ENCODE data around the gene C1orf53. TPM values are rescaled to one million over a fixed set of nuclear protein-coding genes. Genes with fewer than 3 reads are reported as not detected.

Gene C1orf53
- total and polyA plus RNA-seq, 9 of the 15 experiments (the other 6 are each of a cell fraction or from before 2014, with no cell fraction given) = 0.31 to 3.2 (median 2.3) TPM

- Histone ChIP-seq H3K4me2 (ENCODE audit: insufficient read depth, low read length) (no peak overlapping the region), H3K79me2 (ENCODE audit: control insufficient read depth, insufficient read depth, low read length) (no peaks in the 10 kb centered on the region), H3K9ac (ENCODE audit: insufficient read depth in 1 of 2, low read depth in 2 of 2, low read length in 2 of 2) (no peak overlapping the region), H3K4me3 (no peak overlapping the region), H4K20me1 (replicated peaks; ENCODE audit: control insufficient read depth, insufficient read depth, low read length) (no peaks in the 10 kb centered on the region), H3K9me1 (ENCODE audit: control insufficient read depth, insufficient read depth, low read length) (no peaks in the 10 kb centered on the region), H3K9me3 (replicated peaks; ENCODE audit: control insufficient read depth, insufficient read depth, low read depth, low read length) (no peaks in the 10 kb centered on the region), H3K4me1 (replicated peaks in 1 of 2; ENCODE audit: control insufficient read depth in 2 of 2, insufficient read depth in 2 of 2, low read length in 2 of 2) (peaks cover 0 to 15% of the 10 kb centered on the region in 2 experiments; a peak in 3 of 5 replicates), H2AFZ (ENCODE audit: low read depth, low read length) (no peak overlapping the region), H3K27ac (ENCODE audit: extremely low read depth, low read depth, low read length) (no peak overlapping the region), H3K27me3 (ENCODE audit: control insufficient read depth in 2 of 2, insufficient read depth in 2 of 2, low read length in 2 of 2) (peaks cover 32 to 42% of the 10 kb centered on the region in 2 experiments), H3K36me3 (ENCODE audit: control insufficient read depth, insufficient read depth, low read length) (no peaks in the 10 kb centered on the region)
- DNase-seq (ENCODE audit: extremely low read depth in 1 of 4, low spot score in 3 of 4) (no peak), FAIRE-seq (no peak), ATAC-seq (no peak)
- in situ Hi-C loops (cut with MboI) = loop anchor here (5.0 kb wide), 1 partner anchor 401 kb away; no protein-coding TSS in a partner anchor
- intact Hi-C loops (cut with micrococcal nuclease) = loop anchor here (5.0 to 10.0 kb wide), 4 partner anchors 146 to 588 kb away; partner anchors contain the start of gene DENND1B
- ChIA-PET CTCF (ENCODE audit: low intra/inter-chr PET ratio) (no interaction called here), POLR2A (no interaction called here)
- whole genome bisulfite sequencing (ENCODE audit: insufficient coverage, low coverage, missing lambda C conversion rate) = 12% methylated on average over 12 of the region's 12 CpGs
- BruUV-seq (replicated peaks) = no TSS peak
- TF ChIP-seq CAMTA2 (CRISPR knock-in tag; conservative IDR thresholded peaks at IDR 0.05) = no peak
- TF ChIP-seq SIN3A (IDR thresholded peaks at IDR 0.05; ENCODE audit: borderline replicate concordance in 2 of 2, control insufficient read depth in 1 of 2, low read depth in 2 of 2, low read length in 2 of 2) = no peak
- no peak for TF ChIP-seq TRIM24 (IDR thresholded peaks at IDR 0.05)
- TF ChIP-seq ETS2 (tag; IDR thresholded peaks at IDR 0.05; ENCODE audit: borderline replicate concordance, poor library complexity, severe bottlenecking) = no peak
- TF ChIP-seq ZNF76 (CRISPR knock-in tag; IDR thresholded peaks at IDR 0.05; ENCODE audit: borderline replicate concordance) = no peak
- no peak for TF ChIP-seq ELF2 (CRISPR knock-in tag; IDR thresholded peaks at IDR 0.05)
- TF ChIP-seq CBFA2T2 (conservative IDR thresholded peaks at IDR 0.05) = no peak
- no peak for TF ChIP-seq ZNF212 (CRISPR knock-in tag; IDR thresholded peaks at IDR 0.05)
- no peak for TF ChIP-seq DACH1 (IDR thresholded peaks at IDR 0.05; ENCODE audit: partially characterized antibody)
- TF ChIP-seq MYBL2 (IDR thresholded peaks at IDR 0.05; ENCODE audit: low read depth) = no peak
- no peak for TF ChIP-seq MYBL2 (CRISPR knock-in tag; IDR thresholded peaks at IDR 0.05; ENCODE audit: borderline replicate concordance)
- TF ChIP-seq MLLT1 (IDR thresholded peaks at IDR 0.05) = no peak
- no peak for TF ChIP-seq ZBTB1 (CRISPR knock-in tag; IDR thresholded peaks at IDR 0.05; ENCODE audit: borderline replicate concordance, low read depth)
- no peak for TF ChIP-seq UBTF (IDR thresholded peaks at IDR 0.05; ENCODE audit: borderline replicate concordance in 1 of 2, low read depth in 2 of 2, low read length in 2 of 2)
- TF ChIP-seq, protein P1, sequence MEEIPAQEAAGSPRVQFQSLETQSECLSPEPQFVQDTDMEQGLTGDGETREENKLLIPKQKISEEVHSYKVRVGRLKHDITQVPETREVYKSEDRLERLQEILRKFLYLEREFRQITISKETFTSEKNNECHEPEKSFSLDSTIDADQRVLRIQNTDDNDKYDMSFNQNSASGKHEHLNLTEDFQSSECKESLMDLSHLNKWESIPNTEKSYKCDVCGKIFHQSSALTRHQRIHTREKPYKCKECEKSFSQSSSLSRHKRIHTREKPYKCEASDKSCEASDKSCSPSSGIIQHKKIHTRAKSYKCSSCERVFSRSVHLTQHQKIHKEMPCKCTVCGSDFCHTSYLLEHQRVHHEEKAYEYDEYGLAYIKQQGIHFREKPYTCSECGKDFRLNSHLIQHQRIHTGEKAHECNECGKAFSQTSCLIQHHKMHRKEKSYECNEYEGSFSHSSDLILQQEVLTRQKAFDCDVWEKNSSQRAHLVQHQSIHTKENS (CRISPR knock-in tag; IDR thresholded peaks at IDR 0.05) = no peak
These were observed 20.6 kb downstream of the C1orf53 start for GRCh38 chr1:197923038-197923437.
